Right forelimb (tissue), 1 donor: ENCODE data around the gene SOX5.

Experiments used
- DNase-seq: peaks from one replicate; pipeline ENCODE4 v3.0.0-alpha.2; 2018

Gene SOX5

GRCh38 chr12:23585156-23585781, 364.2 kb downstream of the SOX5 start:
- no peak for DNase-seq

- DNase-seq, result no peak
These were observed 367.6 kb downstream of the SOX5 start for GRCh38 chr12:23581913-23582312.

- DNase-seq, result no peak
These were observed 370.2 kb downstream of the SOX5 start for GRCh38 chr12:23579257-23579656.

GRCh38 chr12:23576372-23576771, 373.1 kb downstream of the SOX5 start:
- no peak for DNase-seq

- DNase-seq, result no peak
These were observed 380.1 kb downstream of the SOX5 start for GRCh38 chr12:23569356-23569755.

GRCh38 chr12:23566133-23566532, 383.3 kb downstream of the SOX5 start:
- no peak for DNase-seq

- DNase-seq, result no peak
These were observed 384.9 kb downstream of the SOX5 start for GRCh38 chr12:23564451-23565152.

- DNase-seq, result no peak
These were observed 387.8 kb downstream of the SOX5 start for GRCh38 chr12:23561364-23562345.

GRCh38 chr12:23560611-23561010, 388.9 kb downstream of the SOX5 start:
- no peak for DNase-seq

GRCh38 chr12:23559268-23559753, 390.2 kb downstream of the SOX5 start:
- DNase-seq, result no peak

GRCh38 chr12:23556661-23557060, 392.8 kb downstream of the SOX5 start:
- DNase-seq, result no peak

GRCh38 chr12:23555825-23556207, 393.7 kb downstream of the SOX5 start:
- no peak for DNase-seq

GRCh38 chr12:23555180-23555824, 394.2 kb downstream of the SOX5 start:
- DNase-seq, result no peak

- no peak for DNase-seq
These were observed 397.1 kb downstream of the SOX5 start for GRCh38 chr12:23552417-23552816.

GRCh38 chr12:23550753-23551152, 398.7 kb downstream of the SOX5 start:
- no peak for DNase-seq

- DNase-seq, result no peak
These were observed 400.7 kb downstream of the SOX5 start for GRCh38 chr12:23548742-23549141.

GRCh38 chr12:23546756-23547155, 402.7 kb downstream of the SOX5 start:
- no peak for DNase-seq

GRCh38 chr12:23543767-23544166, 405.7 kb downstream of the SOX5 start:
- no peak for DNase-seq

GRCh38 chr12:23542187-23542586, 407.3 kb downstream of the SOX5 start:
- DNase-seq, result no peak

- DNase-seq, result no peak
These were observed 408.9 kb downstream of the SOX5 start for GRCh38 chr12:23540572-23540971.

GRCh38 chr12:23536293-23536692, 413.2 kb downstream of the SOX5 start:
- DNase-seq, result no peak

- no peak for DNase-seq
These were observed 414.0 kb downstream of the SOX5 start for GRCh38 chr12:23535441-23535840.

- DNase-seq, result no peak
These were observed 415.3 kb downstream of the SOX5 start for GRCh38 chr12:23534196-23534595.
